SK-N-SH treated with all-trans-retinoic acid at 6 μM for 48 hours (cell line): Measurements from ENCODE around the gene JAGN1.
A peak's percentile ranks its signal among the peaks of the same experiment; 100 is the strongest.

Source experiments
- ATAC-seq: fragments of 200-7000 bp; cut with Tn5 transposase; 3 replicates; pipeline ENCODE4 v1.9.1; 2020; ENCODE audit warnings: mild to moderate bottlenecking, moderate library complexity
- ARNTL ChIP-seq: fragments of 450-650 bp; formaldehyde crosslinking; IDR thresholded peaks from 2 replicates; pipeline ENCODE4 v1.5.0; 2020; ENCODE audit warnings: low read depth, mild to moderate bottlenecking, moderate library complexity, borderline replicate concordance
- BACH2 ChIP-seq: fragments of 250-450 bp; sonication (Bioruptor Pico); IDR thresholded peaks from 2 replicates; pipeline ENCODE4 v1.9.0; 2021; ENCODE audit warnings: mild to moderate bottlenecking, borderline replicate concordance
- CREB5 ChIP-seq: fragments of 250-450 bp; sonication (Bioruptor Pico); IDR thresholded peaks from 2 replicates; pipeline ENCODE4 v1.5.1; 2020; ENCODE audit warnings: low read depth, mild to moderate bottlenecking, moderate library complexity
- CSDC2 ChIP-seq: fragments of 250-450 bp; sonication (Bioruptor Pico); IDR thresholded peaks from 2 replicates; pipeline ENCODE4 v1.5.0; 2020; ENCODE audit warnings: mild to moderate bottlenecking, moderate library complexity
- ESRRG ChIP-seq: fragments of 250-450 bp; sonication (Bioruptor Pico); IDR thresholded peaks from 2 replicates; pipeline ENCODE4 v1.6.1; 2021; ENCODE audit warnings: mild to moderate bottlenecking
- GLIS3 ChIP-seq: fragments of 250-450 bp; sonication (Bioruptor Pico); IDR thresholded peaks from 2 replicates; pipeline ENCODE4 v1.5.0; 2020; ENCODE audit warnings: mild to moderate bottlenecking, moderate library complexity
- ISL1 ChIP-seq: fragments of 250-450 bp; sonication (Bioruptor Pico); IDR thresholded peaks from 2 replicates; pipeline ENCODE4 v2.1.2; 2022; ENCODE audit warnings: mild to moderate bottlenecking, moderate library complexity
- OSR1 ChIP-seq: fragments of 250-450 bp; sonication (Bioruptor Pico); IDR thresholded peaks from 2 replicates; pipeline ENCODE4 v1.8.0; 2022; ENCODE audit warnings: moderate library complexity, mild to moderate bottlenecking, inconsistent platforms
- PATZ1 ChIP-seq: fragments of 250-450 bp; sonication (Bioruptor Pico); IDR thresholded peaks from 2 replicates; pipeline ENCODE4 v1.8.0; 2020; ENCODE audit warnings: mild to moderate bottlenecking, moderate library complexity, borderline replicate concordance
- POU6F1 ChIP-seq: fragments of 250-450 bp; sonication (Bioruptor Pico); IDR thresholded peaks from 2 replicates; pipeline ENCODE4 v1.8.0; 2021; ENCODE audit warnings: low read depth, mild to moderate bottlenecking, moderate library complexity, borderline replicate concordance
- PPARA ChIP-seq: fragments of 250-450 bp; sonication (Bioruptor Pico); IDR thresholded peaks from 2 replicates; pipeline ENCODE4 v1.5.0; 2020; ENCODE audit warnings: mild to moderate bottlenecking, borderline replicate concordance
- RARB ChIP-seq: fragments of 250-450 bp; sonication (Bioruptor Pico); IDR thresholded peaks from 2 replicates; pipeline ENCODE4 v1.8.0; 2021; ENCODE audit warnings: mild to moderate bottlenecking, moderate library complexity
- SNAI2 ChIP-seq: fragments of 250-450 bp; sonication (Bioruptor Pico); IDR thresholded peaks from 2 replicates; pipeline ENCODE4 v1.5.0; 2020; ENCODE audit warnings: mild to moderate bottlenecking, moderate library complexity
- TOX ChIP-seq: fragments of 250-450 bp; sonication (Bioruptor Pico); IDR thresholded peaks from 2 replicates; pipeline ENCODE4 v1.8.0; 2021; ENCODE audit warnings: mild to moderate bottlenecking, moderate library complexity, borderline replicate concordance
- TSHZ2 ChIP-seq: fragments of 250-450 bp; sonication (Bioruptor Pico); IDR thresholded peaks from 2 replicates; pipeline ENCODE4 v1.5.0; 2020; ENCODE audit warnings: mild to moderate bottlenecking, moderate library complexity
- ZC3H10 ChIP-seq: fragments of 250-450 bp; sonication (Bioruptor Pico); IDR thresholded peaks from 2 replicates; pipeline ENCODE4 v1.5.1; 2021; ENCODE audit warnings: mild to moderate bottlenecking, moderate library complexity
- ZFP3 ChIP-seq: fragments of 250-450 bp; sonication (Bioruptor Pico); IDR thresholded peaks from 2 replicates; pipeline ENCODE4 v1.5.0; 2020; ENCODE audit warnings: mild to moderate bottlenecking, moderate library complexity
- ZFP30 ChIP-seq: fragments of 450-650 bp; formaldehyde crosslinking; IDR thresholded peaks from 2 replicates; pipeline ENCODE4 v1.5.0; 2022; ENCODE audit warnings: mild to moderate bottlenecking, moderate library complexity
- ZNF565 ChIP-seq: fragments of 450-650 bp; formaldehyde crosslinking; conservative IDR thresholded peaks from 2 replicates; pipeline ENCODE4 v1.5.0; 2020; ENCODE audit warnings: low read depth, mild to moderate bottlenecking, moderate library complexity
- ZNF70 ChIP-seq: fragments of 450-650 bp; formaldehyde crosslinking; IDR thresholded peaks from 2 replicates; pipeline ENCODE4 v1.5.0; 2020; ENCODE audit warnings: mild to moderate bottlenecking, moderate library complexity
- ZNF8 ChIP-seq: fragments of 450-650 bp; formaldehyde crosslinking; IDR thresholded peaks from 2 replicates; pipeline ENCODE4 v1.5.0; 2020; ENCODE audit warnings: mild to moderate bottlenecking, moderate library complexity

JAGN1 gene

GRCh38 chr3:9883706-9884554 is 6.5 kb upstream of the JAGN1 start:
- peak; percentile 42 for ATAC-seq
- no peak for TF ChIP-seq CREB5 (CRISPR knock-in tag)
- no peak for TF ChIP-seq PPARA (CRISPR knock-in tag)
- TF ChIP-seq OSR1 (CRISPR knock-in tag): no peak
- no peak for TF ChIP-seq TSHZ2
- TF ChIP-seq ZC3H10: no peak
- TF ChIP-seq ZNF70 (CRISPR knock-in tag): no peak
- TF ChIP-seq ZFP3: no peak
- TF ChIP-seq SNAI2 (CRISPR knock-in tag): no peak
- TF ChIP-seq RARB (CRISPR knock-in tag): no peak
- no peak for TF ChIP-seq PATZ1 (CRISPR knock-in tag)
- TF ChIP-seq CSDC2 (CRISPR knock-in tag): no peak
- no peak for TF ChIP-seq POU6F1 (CRISPR knock-in tag)
- no peak for TF ChIP-seq ISL1 (CRISPR knock-in tag)
- TF ChIP-seq ZFP30: no peak
- TF ChIP-seq BACH2 (CRISPR knock-in tag): no peak
- TF ChIP-seq ARNTL: no peak
- no peak for TF ChIP-seq ZNF565 (CRISPR knock-in tag)
- no peak for TF ChIP-seq GLIS3
- TF ChIP-seq ESRRG (CRISPR knock-in tag): no peak
- TF ChIP-seq ZNF8: no peak

GRCh38 chr3:9884555-9885165 is 5.8 kb upstream of the JAGN1 start:
- no peak for TF ChIP-seq POU6F1 (CRISPR knock-in tag)
- peak; percentile 39; the same call in 1 of the 2 replicates for TF ChIP-seq ZFP3
- ATAC-seq: peak; percentile 95

GRCh38 chr3:9886328-9886727 is 4.1 kb upstream of the JAGN1 start:
- TF ChIP-seq ARNTL (no peak), ZNF8 (no peak), ZNF70 (CRISPR knock-in tag) (no peak), TOX (no peak), ESRRG (CRISPR knock-in tag) (no peak), SNAI2 (CRISPR knock-in tag) (no peak), PPARA (CRISPR knock-in tag) (no peak)
- TF ChIP-seq, all 23 proteins: peak for 0
- ATAC-seq: no peak
